Measurements from ENCODE around the gene HM13. TPM values are rescaled to one million over a fixed set of nuclear protein-coding genes. Genes with fewer than 3 reads are reported as not detected.
A peak's percentile ranks its signal among the peaks of the same experiment; 100 is the strongest.
"Not testable (repeated sequence)": the region's sequence is repeated elsewhere in the genome, so short reads cannot be mapped to it uniquely, and the experiment has no call there.

Gene HM13
- total and polyA plus RNA-seq, 3 experiments from 2014 or later = 153 to 167 (median 166) TPM

- Mint-ChIP-seq H3K36me3 (peaks cover 0 to 5% (median 0%) of the 10 kb centered on the region in 3 donors), H3K27me3 (peaks cover 19 to 36% of the 10 kb centered on the region in 2 donors), H3K4me1 (no peaks in the 10 kb centered on the region), H3K4me3 (no peak overlapping the region), H3K27ac (no peak overlapping the region), H3K9me3 (no peaks in the 10 kb centered on the region)
- Histone ChIP-seq H3K9me3 (ENCODE audit: low read length) (no peaks in the 10 kb centered on the region), H3K27me3 (ENCODE audit: insufficient read depth, low read length, poor library complexity, severe bottlenecking) (no peaks in the 10 kb centered on the region), H3K27ac (ENCODE audit: low read depth, low read length) (no peak overlapping the region), H3K4me1 (ENCODE audit: insufficient read depth, low read length) (no peaks in the 10 kb centered on the region), H3K36me3 (ENCODE audit: insufficient read depth, low read length) (no peaks in the 10 kb centered on the region), H3K4me3 (ENCODE audit: low read length) (no peak overlapping the region)
- CTCF ChIA-PET = interaction anchor here (1.0 kb wide), 1 partner anchor 9 kb away, joined by 4 read pairs; no protein-coding TSS in a partner anchor
- POLR2A ChIA-PET = no interaction called here
- no peak for DNase-seq
Measured at GRCh38 chr20:31494131-31494530, 20.1 kb upstream of the HM13 start.

GRCh38 chr20:31496761-31497295 is 17.4 kb upstream of the HM13 start:
- H3K4me3 Mint-ChIP-seq = no peak overlapping the region
- Histone ChIP-seq H3K4me1 (ENCODE audit: insufficient read depth, low read length) (no peaks in the 10 kb centered on the region), H3K4me3 (ENCODE audit: low read length) (no peak overlapping the region), H3K9me3 (ENCODE audit: low read length) (no peaks in the 10 kb centered on the region), H3K27ac (ENCODE audit: low read depth, low read length) (no peak overlapping the region), H3K27me3 (ENCODE audit: insufficient read depth, low read length, poor library complexity, severe bottlenecking) (no peaks in the 10 kb centered on the region), H3K36me3 (ENCODE audit: insufficient read depth, low read length) (no peaks in the 10 kb centered on the region)
- peak overlapping the region in 2 of 8 donors; percentile 55 to 59 for H3K27ac Mint-ChIP-seq
- no peaks in the 10 kb centered on the region for H3K4me1 Mint-ChIP-seq
- CTCF ChIA-PET = no interaction called here
- DNase-seq = no peak
- POLR2A ChIA-PET = no interaction called here
- peaks cover 0 to 5% (median 0%) of the 10 kb centered on the region in 3 donors for H3K36me3 Mint-ChIP-seq
- H3K27me3 Mint-ChIP-seq = peaks cover 12 to 33% of the 10 kb centered on the region in 2 donors
- H3K9me3 Mint-ChIP-seq = no peaks in the 10 kb centered on the region

- Histone ChIP-seq H3K9me3 (ENCODE audit: low read length) (no peaks in the 10 kb centered on the region), H3K4me3 (ENCODE audit: low read length) (no peak overlapping the region), H3K27me3 (ENCODE audit: insufficient read depth, low read length, poor library complexity, severe bottlenecking) (no peaks in the 10 kb centered on the region), H3K27ac (ENCODE audit: low read depth, low read length) (no peak overlapping the region), H3K4me1 (ENCODE audit: insufficient read depth, low read length) (no peaks in the 10 kb centered on the region), H3K36me3 (ENCODE audit: insufficient read depth, low read length) (no peaks in the 10 kb centered on the region)
- Mint-ChIP-seq H3K9me3 (no peaks in the 10 kb centered on the region), H3K27ac (no peak overlapping the region), H3K4me3 (no peak overlapping the region), H3K27me3 (peaks cover 14 to 33% of the 10 kb centered on the region in 2 donors), H3K36me3 (peaks cover 0 to 5% (median 0%) of the 10 kb centered on the region in 3 donors), H3K4me1 (peaks cover 0 to 4% (median 4%) of the 10 kb centered on the region in 3 donors)
- POLR2A ChIA-PET = no interaction called here
- CTCF ChIA-PET = no interaction called here
- DNase-seq = no peak
Measured at GRCh38 chr20:31497838-31498540, 16.3 kb upstream of the HM13 start.

- H3K4me3 Mint-ChIP-seq = no peak overlapping the region
- no peak overlapping the region for H3K4me3 ChIP-seq (ENCODE audit: low read length)
- H3K27ac ChIP-seq (ENCODE audit: low read depth, low read length) = no peak overlapping the region
- no peak for DNase-seq
- no peaks in the 10 kb centered on the region for H3K36me3 ChIP-seq (ENCODE audit: insufficient read depth, low read length)
- H3K9me3 ChIP-seq (ENCODE audit: low read length) = no peaks in the 10 kb centered on the region
- no peaks in the 10 kb centered on the region for H3K27me3 ChIP-seq (ENCODE audit: insufficient read depth, low read length, poor library complexity, severe bottlenecking)
- H3K27ac Mint-ChIP-seq = no peak overlapping the region
- POLR2A ChIA-PET = no interaction called here
- CTCF ChIA-PET = interaction anchor here (1.3 to 4.6 kb wide), 2 partner anchors 35 to 41 kb away, joined by 4 to 42 read pairs; no protein-coding TSS in a partner anchor
- H3K9me3 Mint-ChIP-seq = no peaks in the 10 kb centered on the region
- H3K4me1 ChIP-seq (ENCODE audit: insufficient read depth, low read length) = no peaks in the 10 kb centered on the region
- H3K36me3 Mint-ChIP-seq = peaks cover 0 to 3% (median 0%) of the 10 kb centered on the region in 3 donors
- H3K4me1 Mint-ChIP-seq = peaks cover 4 to 16% (median 13%) of the 10 kb centered on the region in 3 donors
- H3K27me3 Mint-ChIP-seq = peaks cover 18 to 25% of the 10 kb centered on the region in 2 donors
Measured at GRCh38 chr20:31500527-31500926, 13.7 kb upstream of the HM13 start.

- H3K27ac Mint-ChIP-seq = peak overlapping the region in 2 of 8 donors; percentile 48 to 95
- H3K4me3 ChIP-seq (ENCODE audit: low read length); POLR2A ChIA-PET; H3K9me3 Mint-ChIP-seq; H3K27me3 ChIP-seq (ENCODE audit: insufficient read depth, low read length, poor library complexity, severe bottlenecking); H3K36me3 ChIP-seq (ENCODE audit: insufficient read depth, low read length); H3K9me3 ChIP-seq (ENCODE audit: low read length); H3K27ac ChIP-seq (ENCODE audit: low read depth, low read length); H3K4me1 ChIP-seq (ENCODE audit: insufficient read depth, low read length); H3K36me3 Mint-ChIP-seq: not testable (repeated sequence)
- peaks cover 4 to 16% (median 13%) of the 10 kb centered on the region in 3 donors for H3K4me1 Mint-ChIP-seq
- CTCF ChIA-PET = interaction anchor here (0.6 to 4.6 kb wide), 15 partner anchors 8 to 110 kb away, joined by 3 to 42 read pairs (median 5); partner anchors contain the start of genes HM13 and REM1
- H3K27me3 Mint-ChIP-seq = peaks cover 12 to 14% of the 10 kb centered on the region in 2 donors
- H3K4me3 Mint-ChIP-seq = peak overlapping the region in 1 of 7 donors; percentile 11
- DNase-seq = peak; percentile 60 to 80 (median 66)
Measured at GRCh38 chr20:31502884-31503673, 11.2 kb upstream of the HM13 start.

GRCh38 chr20:31505903-31506302 is 8.3 kb upstream of the HM13 start:
- CTCF ChIA-PET = no interaction called here
- H3K27ac Mint-ChIP-seq = peak overlapping the region in 1 of 8 donors; percentile 13

GRCh38 chr20:31508517-31509244 is 5.6 kb upstream of the HM13 start:
- peaks cover 0 to 5% (median 0%) of the 10 kb centered on the region in 3 donors for H3K36me3 Mint-ChIP-seq
- Histone ChIP-seq H3K27ac (ENCODE audit: low read depth, low read length) (no peak overlapping the region), H3K9me3 (ENCODE audit: low read length) (no peaks in the 10 kb centered on the region), H3K27me3 (ENCODE audit: insufficient read depth, low read length, poor library complexity, severe bottlenecking) (no peaks in the 10 kb centered on the region), H3K4me3 (ENCODE audit: low read length) (no peak overlapping the region), H3K4me1 (ENCODE audit: insufficient read depth, low read length) (no peaks in the 10 kb centered on the region), H3K36me3 (ENCODE audit: insufficient read depth, low read length) (no peaks in the 10 kb centered on the region)
- POLR2A ChIA-PET = no interaction called here
- peaks cover 16 to 22% of the 10 kb centered on the region in 2 donors for H3K27me3 Mint-ChIP-seq
- CTCF ChIA-PET = interaction anchor here (2.1 kb wide), 1 partner anchor 104 kb away, joined by 9 read pairs; no protein-coding TSS in a partner anchor
- H3K4me3 Mint-ChIP-seq = no peak overlapping the region
- peaks cover 0 to 3% (median 0%) of the 10 kb centered on the region in 5 donors for H3K9me3 Mint-ChIP-seq
- DNase-seq = no peak
- peaks cover 3 to 6% (median 3%) of the 10 kb centered on the region in 3 donors for H3K4me1 Mint-ChIP-seq
- no peak overlapping the region for H3K27ac Mint-ChIP-seq

More at GRCh38 chr20:31505903-31506302, 8.3 kb upstream of the HM13 start:
- H3K4me1 ChIP-seq (ENCODE audit: insufficient read depth, low read length) = no peaks in the 10 kb centered on the region
- H3K4me1 Mint-ChIP-seq = peaks cover 4 to 16% (median 13%) of the 10 kb centered on the region in 3 donors
- POLR2A ChIA-PET = no interaction called here
- H3K4me3 Mint-ChIP-seq = no peak overlapping the region
- DNase-seq = no peak
- H3K9me3 Mint-ChIP-seq = peaks cover 0 to 3% (median 0%) of the 10 kb centered on the region in 5 donors
- no peak overlapping the region for H3K27ac ChIP-seq (ENCODE audit: low read depth, low read length)
- peaks cover 18 to 24% of the 10 kb centered on the region in 2 donors for H3K27me3 Mint-ChIP-seq
- no peaks in the 10 kb centered on the region for H3K36me3 ChIP-seq (ENCODE audit: insufficient read depth, low read length)
- H3K36me3 Mint-ChIP-seq = peaks cover 0 to 5% (median 0%) of the 10 kb centered on the region in 3 donors
- H3K9me3 ChIP-seq (ENCODE audit: low read length) = no peaks in the 10 kb centered on the region
- H3K4me3 ChIP-seq (ENCODE audit: low read length) = no peak overlapping the region
- no peaks in the 10 kb centered on the region for H3K27me3 ChIP-seq (ENCODE audit: insufficient read depth, low read length, poor library complexity, severe bottlenecking)
